K562 (cell line): ENCODE data around the gene DYNLT2B. TPM values are rescaled to one million over a fixed set of nuclear protein-coding genes. Genes with fewer than 3 reads are reported as not detected.
A peak's percentile ranks its signal among the peaks of the same experiment; 100 is the strongest.

ENCODE experiments used
- ARID2 ChIP-seq: fragments of 450-650 bp; IDR thresholded peaks from 2 replicates; pipeline ENCODE4 v1.6.1; 2017; ENCODE audit warnings: antibody characterized with exemption, mild to moderate bottlenecking
- ARNT ChIP-seq, 2 experiments: fragments of 450-650 bp; IDR thresholded peaks; 2 replicates each; pipeline ENCODE4 v1.6.1; 2016; ENCODE audit warnings: mild to moderate bottlenecking in 1 of 2
- DPF2 ChIP-seq: fragments of 450-650 bp; IDR thresholded peaks from 2 replicates; pipeline ENCODE4 v1.6.1; 2016
- ELF2 ChIP-seq: fragments of 250-450 bp; sonication (Bioruptor Pico); IDR thresholded peaks from 2 replicates; pipeline ENCODE4 v1.5.0; 2021; ENCODE audit warnings: mild to moderate bottlenecking
- GATAD2B ChIP-seq: fragments of 450-650 bp; IDR thresholded peaks from 2 replicates; pipeline ENCODE4 v1.6.1; 2017; ENCODE audit warnings: mild to moderate bottlenecking, borderline replicate concordance
- HBP1 ChIP-seq: fragments of 450-650 bp; formaldehyde crosslinking; IDR thresholded peaks from 2 replicates; pipeline ENCODE4 v1.4.0; 2022; ENCODE audit warnings: missing genetic modification characterization
- LCOR ChIP-seq: sonication (generic); formaldehyde crosslinking; IDR thresholded peaks from 2 replicates; pipeline ENCODE4 v1.8.0; 2022; ENCODE audit warnings: mild to moderate bottlenecking, missing genetic modification reagents
- MYC ChIP-seq, 2 experiments: fragments of 250-450 bp in 1 of 2; sonication (Bioruptor Pico) in 1 of 2; IDR thresholded peaks; 2 replicates each; pipeline versions ENCODE4 v1.5.1 to v1.6.1; 2012 to 2021; ENCODE audit warnings: low read depth in 2 of 2, borderline replicate concordance in 1 of 2, improper control_type of control experiment in 1 of 2, low read length in 1 of 2, mild to moderate bottlenecking in 1 of 2, moderate library complexity in 1 of 2
- NFYB ChIP-seq: IDR thresholded peaks from 2 replicates; pipeline ENCODE4 v1.6.1; 2011; ENCODE audit warnings: mild to moderate bottlenecking, moderate library complexity; ENCODE audit not compliant: insufficient read length; ENCODE audit errors: extremely low read depth
- NR2C2 ChIP-seq, 2 experiments: fragments of 200-800 bp in 1 of 2; sonication (Bioruptor generic) in 1 of 2; sonication (generic) in 1 of 2; formaldehyde crosslinking in 1 of 2; IDR thresholded peaks; 2 replicates each; pipeline versions ENCODE4 v1.6.1 to v1.8.0; 2016 to 2022; ENCODE audit warnings: mild to moderate bottlenecking in 1 of 2, missing compliant biosample characterization in 1 of 2, missing genetic modification characterization in 1 of 2, missing genetic modification reagents in 1 of 2
- PHB2 ChIP-seq: fragments of 450-650 bp; IDR thresholded peaks from 2 replicates; pipeline ENCODE4 v1.6.1; 2017; ENCODE audit warnings: low read depth
- RERE ChIP-seq: sonication (generic); formaldehyde crosslinking; IDR thresholded peaks from 2 replicates; pipeline ENCODE4 v1.8.0; 2023; ENCODE audit warnings: missing genetic modification reagents, mild to moderate bottlenecking, borderline replicate concordance
- SMARCE1 ChIP-seq: fragments of 450-650 bp; IDR thresholded peaks from 2 replicates; pipeline ENCODE4 v1.7.1; 2016; ENCODE audit warnings: mild to moderate bottlenecking
- TAF15 ChIP-seq: fragments of 200-400 bp; formaldehyde crosslinking; IDR thresholded peaks from 2 replicates; pipeline ENCODE4 v1.6.1; 2017; ENCODE audit warnings: mild to moderate bottlenecking, low read depth, low read length, moderate library complexity
- XRCC5 ChIP-seq: fragments of 200-400 bp; formaldehyde crosslinking; IDR thresholded peaks from 2 replicates; pipeline ENCODE4 v1.6.1; 2017; ENCODE audit warnings: low read depth, mild to moderate bottlenecking, low read length
- ZC3H4 ChIP-seq: sonication (generic); formaldehyde crosslinking; IDR thresholded peaks from 2 replicates; pipeline ENCODE4 v1.9.0; 2021; ENCODE audit warnings: missing genetic modification reagents, borderline replicate concordance
- ZFP36 ChIP-seq: fragments of 150-350 bp; IDR thresholded peaks from 2 replicates; pipeline ENCODE4 v1.6.1; 2018; ENCODE audit warnings: low read length, low read depth; ENCODE audit not compliant: partially characterized antibody
- ZNF224 ChIP-seq: sonication (generic); formaldehyde crosslinking; IDR thresholded peaks from 2 replicates; pipeline ENCODE4 v1.8.0; 2022; ENCODE audit warnings: mild to moderate bottlenecking, missing genetic modification reagents
- ZNF263 ChIP-seq: sonication (generic); formaldehyde crosslinking; IDR thresholded peaks from 2 replicates; pipeline ENCODE4 v1.8.0; 2022; ENCODE audit warnings: mild to moderate bottlenecking, missing genetic modification reagents, borderline replicate concordance
- ZNF408 ChIP-seq: fragments of 250-450 bp; sonication (Bioruptor Pico); IDR thresholded peaks from 2 replicates; pipeline ENCODE4 v1.4.0; 2020; ENCODE audit warnings: low read depth, mild to moderate bottlenecking, moderate library complexity
- ZNF561 ChIP-seq: fragments of 450-650 bp; formaldehyde crosslinking; conservative IDR thresholded peaks from 2 replicates; pipeline ENCODE4 v1.4.0; 2020; ENCODE audit warnings: mild to moderate bottlenecking, moderate library complexity
- polyA plus RNA-seq, 8 experiments: library from polyadenylated mRNA; depleted of rRNA in 4 of 8; stranded (reverse) in 5 of 8; unstranded in 3 of 8; fragments of >200 nt; fragmentation: Nextera tagmentation in 2 of 8; fragmentation: Illumina TruSeq in 1 of 8; extraction: Ambion mirVana in 2 of 8; extraction: Trizol in 1 of 8; gene quantifications; 2 replicates each; pipeline versions ENCODE4 v1.2.1 to v1.2.3, GENCODE V29; 2011 to 2014; ENCODE audit warnings: inconsistent platforms in 1 of 8, missing spikeins in 1 of 8
- total RNA-seq, 7 experiments: library from RNA; depleted of rRNA in 6 of 7; stranded (reverse); fragments of >200 nt in 6 of 7; fragmentation: Illumina TruSeq in 2 of 7; extraction: Trizol in 2 of 7; gene quantifications; 2 replicates each; pipeline versions ENCODE4 v1.2.1 to v1.2.3, GENCODE V29; 2011 to 2021; ENCODE audit warnings: low replicate concordance in 1 of 7

The DYNLT2B gene
- total and polyA plus RNA-seq, 9 of the 15 experiments (the other 6 are each of a cell fraction or from before 2014, with no cell fraction given), result 6.5 to 19.9 (median 8.7) TPM

GRCh38 chr3:196287440-196288140, 30.4 kb downstream of the DYNLT2B start, which contains the start of gene PCYT1A (continued):
- TF ChIP-seq HBP1 (CRISPR knock-in tag) (peak; percentile 79), RERE (0 out of 2 replicates have a peak, but pooled peaks have one; percentile 69), ARNT (IDR thresholded peaks at IDR 0.05) (0 out of 4 replicates have a peak, but pooled peaks of 1 of the 2 experiments have one; percentile 32), ZC3H4 (CRISPR knock-in tag) (no peak; the same call in 1 of the 2 replicates), GATAD2B (no peak), ZNF263 (no peak; the same call in 1 of the 2 replicates), MYC (IDR thresholded peaks at IDR 0.05; ENCODE audit: low read depth, low read length) (peak; percentile 80), MYC (CRISPR knock-in tag; IDR thresholded peaks at IDR 0.05; ENCODE audit: borderline replicate concordance, low read depth) (no peak), XRCC5 (peak; percentile 72), SMARCE1 (no peak; the same call in none of the 2 replicates), NFYB (peak; percentile 12), ELF2 (peak; percentile 77; the same call in 1 of the 2 replicates), DPF2 (peak; percentile 69), LCOR (CRISPR knock-in tag) (peak; percentile 89), ZNF408 (no peak), ARID2 (0 out of 2 replicates have a peak, but pooled peaks have one; percentile 59), ZFP36 (peak; percentile 2), ZNF561 (CRISPR knock-in tag) (no peak), TAF15 (no peak), ZNF224 (CRISPR knock-in tag) (no peak), PHB2 (0 out of 2 replicates have a peak, but pooled peaks have one; percentile 1), NR2C2 (CRISPR knock-in tag; IDR thresholded peaks at IDR 0.05) (0 out of 2 replicates have a peak, but pooled peaks have one; percentile 8), NR2C2 (tag; IDR thresholded peaks at IDR 0.05) (peak; percentile 95)
